K562 (cell line): ENCODE measurements around the gene AKT1. TPM values are rescaled to one million over a fixed set of nuclear protein-coding genes. Genes with fewer than 3 reads are reported as not detected.
A peak's percentile ranks its signal among the peaks of the same experiment; 100 is the strongest.

Experiments
- ASH1L ChIP-seq: fragments of 450-650 bp; IDR thresholded peaks from 2 replicates; pipeline ENCODE4 v1.6.1; 2018; ENCODE audit warnings: borderline replicate concordance, mild to moderate bottlenecking, low read depth; ENCODE audit not compliant: partially characterized antibody
- CREBBP ChIP-seq: IDR thresholded peaks from one replicate; pipeline ENCODE4 v1.6.1; 2012; ENCODE audit warnings: low read depth, mild to moderate bottlenecking, control low read depth, inconsistent platforms, low read length
- DPF2 ChIP-seq: fragments of 450-650 bp; IDR thresholded peaks from 2 replicates; pipeline ENCODE4 v1.6.1; 2016
- ILF3 ChIP-seq: fragments of 450-650 bp; IDR thresholded peaks from 2 replicates; pipeline ENCODE4 v1.6.1; 2018; ENCODE audit warnings: antibody characterized with exemption, mild to moderate bottlenecking, moderate library complexity, borderline replicate concordance
- RBM14 ChIP-seq: fragments of 200-400 bp; formaldehyde crosslinking; IDR thresholded peaks from 2 replicates; pipeline ENCODE4 v1.6.1; 2018; ENCODE audit warnings: low read depth, mild to moderate bottlenecking, low read length, moderate library complexity, borderline replicate concordance; ENCODE audit not compliant: insufficient read depth
- RBM22 ChIP-seq: fragments of 200-400 bp; formaldehyde crosslinking; IDR thresholded peaks from 2 replicates; pipeline ENCODE4 v1.6.1; 2018; ENCODE audit warnings: low read length, low read depth; ENCODE audit not compliant: poor library complexity, severe bottlenecking
- SIX5 ChIP-seq, 2 experiments: IDR thresholded peaks; 2 replicates each; pipeline ENCODE4 v1.6.1; 2011; ENCODE audit warnings: low read length in 2 of 2, borderline replicate concordance in 1 of 2, low read depth in 1 of 2, mild to moderate bottlenecking in 1 of 2, moderate library complexity in 1 of 2; ENCODE audit not compliant: insufficient read depth in 1 of 2
- SRF ChIP-seq, 2 experiments: fragments of 250-450, 450-650 bp in 1 of 2; sonication (Bioruptor Pico) in 1 of 2; sonication (generic) in 1 of 2; formaldehyde crosslinking; IDR thresholded peaks; 2 replicates each; pipeline versions ENCODE4 v1.5.0 to v1.5.1; 2020 to 2022; ENCODE audit warnings: mild to moderate bottlenecking in 1 of 2, missing genetic modification reagents in 1 of 2
- TARDBP ChIP-seq: fragments of 450-650 bp; IDR thresholded peaks from 2 replicates; pipeline ENCODE4 v1.6.1; 2016
- YY1 ChIP-seq, 3 experiments: IDR thresholded peaks; 2 replicates each; pipeline ENCODE4 v1.6.1; 2011; ENCODE audit warnings: low read length in 2 of 3, mild to moderate bottlenecking in 2 of 3, moderate library complexity in 2 of 3, borderline replicate concordance in 1 of 3, control low read depth in 1 of 3, low read depth in 1 of 3; ENCODE audit not compliant: insufficient read depth in 3 of 3, insufficient replicate concordance in 2 of 3, control insufficient read depth in 1 of 3, insufficient read length in 1 of 3; ENCODE audit errors: extremely low read depth in 1 of 3
- ZNF232 ChIP-seq: sonication (generic); formaldehyde crosslinking; IDR thresholded peaks from 2 replicates; pipeline ENCODE4 v1.8.0; 2022; ENCODE audit warnings: mild to moderate bottlenecking, missing genetic modification reagents
- polyA plus RNA-seq, 8 experiments: library from polyadenylated mRNA; depleted of rRNA in 4 of 8; stranded (reverse) in 5 of 8; unstranded in 3 of 8; fragments of >200 nt; fragmentation: Nextera tagmentation in 2 of 8; fragmentation: Illumina TruSeq in 1 of 8; extraction: Ambion mirVana in 2 of 8; extraction: Trizol in 1 of 8; gene quantifications; 2 replicates each; pipeline versions ENCODE4 v1.2.1 to v1.2.3, GENCODE V29; 2011 to 2014; ENCODE audit warnings: inconsistent platforms in 1 of 8, missing spikeins in 1 of 8
- total RNA-seq, 7 experiments: library from RNA; depleted of rRNA in 6 of 7; stranded (reverse); fragments of >200 nt in 6 of 7; fragmentation: Illumina TruSeq in 2 of 7; extraction: Trizol in 2 of 7; gene quantifications; 2 replicates each; pipeline versions ENCODE4 v1.2.1 to v1.2.3, GENCODE V29; 2011 to 2021; ENCODE audit warnings: low replicate concordance in 1 of 7
- TF ChIP-seq, protein P1 (sequence below): fragments of 450-650 bp; formaldehyde crosslinking; IDR thresholded peaks from 2 replicates; pipeline ENCODE4 v1.4.0; 2020; ENCODE audit warnings: mild to moderate bottlenecking, moderate library complexity
- TF ChIP-seq, protein P2 (sequence below): fragments of 450-650 bp; formaldehyde crosslinking; IDR thresholded peaks from 2 replicates; pipeline ENCODE4 v1.4.0; 2020; ENCODE audit warnings: mild to moderate bottlenecking, moderate library complexity
- TF ChIP-seq, protein P3 (sequence below): fragments of 200-800 bp; sonication (Bioruptor generic); IDR thresholded peaks from 2 replicates; pipeline ENCODE4 v1.6.1; 2017; ENCODE audit warnings: missing genetic modification characterization, missing compliant biosample characterization
- TF ChIP-seq, protein P4 (sequence below): fragments of 250-450 bp; sonication (Bioruptor Pico); IDR thresholded peaks from 2 replicates; pipeline ENCODE4 v1.8.0; 2021; ENCODE audit warnings: moderate library complexity, mild to moderate bottlenecking, inconsistent platforms
- TF ChIP-seq, protein P5 (sequence below): fragments of 450-650 bp; IDR thresholded peaks from 2 replicates; pipeline ENCODE4 v1.6.1; 2016
- TF ChIP-seq, protein P6 (sequence below): sonication (generic); formaldehyde crosslinking; IDR thresholded peaks from 2 replicates; pipeline ENCODE4 v1.8.1; 2023; ENCODE audit warnings: mild to moderate bottlenecking, missing genetic modification reagents
- TF ChIP-seq, protein P7 (sequence below): conservative IDR thresholded peaks from 2 replicates; pipeline ENCODE4 v1.6.1; 2011; ENCODE audit warnings: low read depth, mild to moderate bottlenecking, low read length; ENCODE audit not compliant: control insufficient read depth

The AKT1 gene
- total and polyA plus RNA-seq, 9 of the 15 experiments (the other 6 are each of a cell fraction or from before 2014, with no cell fraction given) = 0.49 to 132 (median 75.1) TPM

DNA sequence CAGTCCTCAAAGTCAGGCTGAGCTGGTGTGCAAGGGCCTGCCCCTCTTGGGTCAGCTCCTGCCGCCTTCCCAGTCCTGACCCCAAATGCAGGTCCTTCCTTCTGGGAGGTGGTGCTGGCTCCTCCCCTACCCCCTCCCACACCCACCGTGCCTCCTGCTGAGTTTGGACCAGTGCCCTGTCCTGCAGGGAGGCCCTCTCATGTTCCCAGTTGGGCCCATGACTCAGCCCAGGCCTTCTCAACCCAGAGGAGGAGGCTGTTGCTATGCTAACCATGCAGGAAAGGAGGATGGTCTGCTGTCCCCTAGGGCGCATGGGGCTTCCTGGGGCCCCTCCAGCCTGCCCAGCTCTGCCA lies 9.8 kb upstream of the AKT1 start (continued):
- TF ChIP-seq, protein P1, sequence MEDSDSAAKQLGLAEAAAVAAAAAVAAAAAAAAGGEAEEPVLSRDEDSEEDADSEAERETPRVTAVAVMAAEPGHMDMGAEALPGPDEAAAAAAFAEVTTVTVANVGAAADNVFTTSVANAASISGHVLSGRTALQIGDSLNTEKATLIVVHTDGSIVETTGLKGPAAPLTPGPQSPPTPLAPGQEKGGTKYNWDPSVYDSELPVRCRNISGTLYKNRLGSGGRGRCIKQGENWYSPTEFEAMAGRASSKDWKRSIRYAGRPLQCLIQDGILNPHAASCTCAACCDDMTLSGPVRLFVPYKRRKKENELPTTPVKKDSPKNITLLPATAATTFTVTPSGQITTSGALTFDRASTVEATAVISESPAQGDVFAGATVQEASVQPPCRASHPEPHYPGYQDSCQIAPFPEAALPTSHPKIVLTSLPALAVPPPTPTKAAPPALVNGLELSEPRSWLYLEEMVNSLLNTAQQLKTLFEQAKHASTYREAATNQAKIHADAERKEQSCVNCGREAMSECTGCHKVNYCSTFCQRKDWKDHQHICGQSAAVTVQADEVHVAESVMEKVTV (CRISPR knock-in tag) = no peak
- no peak for TF ChIP-seq RBM22
- TF ChIP-seq, protein P2, sequence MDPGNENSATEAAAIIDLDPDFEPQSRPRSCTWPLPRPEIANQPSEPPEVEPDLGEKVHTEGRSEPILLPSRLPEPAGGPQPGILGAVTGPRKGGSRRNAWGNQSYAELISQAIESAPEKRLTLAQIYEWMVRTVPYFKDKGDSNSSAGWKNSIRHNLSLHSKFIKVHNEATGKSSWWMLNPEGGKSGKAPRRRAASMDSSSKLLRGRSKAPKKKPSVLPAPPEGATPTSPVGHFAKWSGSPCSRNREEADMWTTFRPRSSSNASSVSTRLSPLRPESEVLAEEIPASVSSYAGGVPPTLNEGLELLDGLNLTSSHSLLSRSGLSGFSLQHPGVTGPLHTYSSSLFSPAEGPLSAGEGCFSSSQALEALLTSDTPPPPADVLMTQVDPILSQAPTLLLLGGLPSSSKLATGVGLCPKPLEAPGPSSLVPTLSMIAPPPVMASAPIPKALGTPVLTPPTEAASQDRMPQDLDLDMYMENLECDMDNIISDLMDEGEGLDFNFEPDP = no peak
- TF ChIP-seq, protein P3, sequence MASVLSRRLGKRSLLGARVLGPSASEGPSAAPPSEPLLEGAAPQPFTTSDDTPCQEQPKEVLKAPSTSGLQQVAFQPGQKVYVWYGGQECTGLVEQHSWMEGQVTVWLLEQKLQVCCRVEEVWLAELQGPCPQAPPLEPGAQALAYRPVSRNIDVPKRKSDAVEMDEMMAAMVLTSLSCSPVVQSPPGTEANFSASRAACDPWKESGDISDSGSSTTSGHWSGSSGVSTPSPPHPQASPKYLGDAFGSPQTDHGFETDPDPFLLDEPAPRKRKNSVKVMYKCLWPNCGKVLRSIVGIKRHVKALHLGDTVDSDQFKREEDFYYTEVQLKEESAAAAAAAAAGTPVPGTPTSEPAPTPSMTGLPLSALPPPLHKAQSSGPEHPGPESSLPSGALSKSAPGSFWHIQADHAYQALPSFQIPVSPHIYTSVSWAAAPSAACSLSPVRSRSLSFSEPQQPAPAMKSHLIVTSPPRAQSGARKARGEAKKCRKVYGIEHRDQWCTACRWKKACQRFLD (CRISPR knock-in tag) = no peak
- no peak for TF ChIP-seq TARDBP
- peak in 1 of 3 experiments; percentile 8 for TF ChIP-seq YY1 (IDR thresholded peaks at IDR 0.05; ENCODE audit: borderline replicate concordance in 1 of 3, control insufficient read depth in 1 of 3, extremely low read depth in 1 of 3, insufficient read depth in 3 of 3, insufficient read length in 1 of 3, insufficient replicate concordance in 2 of 3, low read depth in 1 of 3, low read length in 2 of 3)
- no peak for TF ChIP-seq ZNF232
- peak; percentile 46 for TF ChIP-seq DPF2
- no peak for TF ChIP-seq SRF (CRISPR knock-in tag; IDR thresholded peaks at IDR 0.05)
- no peak for TF ChIP-seq ASH1L
- TF ChIP-seq, protein P4, sequence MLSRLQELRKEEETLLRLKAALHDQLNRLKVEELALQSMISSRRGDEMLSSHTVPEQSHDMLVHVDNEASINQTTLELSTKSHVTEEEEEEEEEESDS (CRISPR knock-in tag) = no peak
- TF ChIP-seq SIX5 (IDR thresholded peaks at IDR 0.05; ENCODE audit: borderline replicate concordance in 1 of 2, insufficient read depth in 1 of 2, low read depth in 1 of 2, low read length in 2 of 2) = no peak
- no peak for TF ChIP-seq RBM14
- no peak for TF ChIP-seq CREBBP
- TF ChIP-seq, protein P5, sequence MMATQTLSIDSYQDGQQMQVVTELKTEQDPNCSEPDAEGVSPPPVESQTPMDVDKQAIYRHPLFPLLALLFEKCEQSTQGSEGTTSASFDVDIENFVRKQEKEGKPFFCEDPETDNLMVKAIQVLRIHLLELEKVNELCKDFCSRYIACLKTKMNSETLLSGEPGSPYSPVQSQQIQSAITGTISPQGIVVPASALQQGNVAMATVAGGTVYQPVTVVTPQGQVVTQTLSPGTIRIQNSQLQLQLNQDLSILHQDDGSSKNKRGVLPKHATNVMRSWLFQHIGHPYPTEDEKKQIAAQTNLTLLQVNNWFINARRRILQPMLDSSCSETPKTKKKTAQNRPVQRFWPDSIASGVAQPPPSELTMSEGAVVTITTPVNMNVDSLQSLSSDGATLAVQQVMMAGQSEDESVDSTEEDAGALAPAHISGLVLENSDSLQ = no peak
- TF ChIP-seq, protein P6, sequence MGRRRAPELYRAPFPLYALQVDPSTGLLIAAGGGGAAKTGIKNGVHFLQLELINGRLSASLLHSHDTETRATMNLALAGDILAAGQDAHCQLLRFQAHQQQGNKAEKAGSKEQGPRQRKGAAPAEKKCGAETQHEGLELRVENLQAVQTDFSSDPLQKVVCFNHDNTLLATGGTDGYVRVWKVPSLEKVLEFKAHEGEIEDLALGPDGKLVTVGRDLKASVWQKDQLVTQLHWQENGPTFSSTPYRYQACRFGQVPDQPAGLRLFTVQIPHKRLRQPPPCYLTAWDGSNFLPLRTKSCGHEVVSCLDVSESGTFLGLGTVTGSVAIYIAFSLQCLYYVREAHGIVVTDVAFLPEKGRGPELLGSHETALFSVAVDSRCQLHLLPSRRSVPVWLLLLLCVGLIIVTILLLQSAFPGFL = no peak
- TF ChIP-seq, protein P7, sequence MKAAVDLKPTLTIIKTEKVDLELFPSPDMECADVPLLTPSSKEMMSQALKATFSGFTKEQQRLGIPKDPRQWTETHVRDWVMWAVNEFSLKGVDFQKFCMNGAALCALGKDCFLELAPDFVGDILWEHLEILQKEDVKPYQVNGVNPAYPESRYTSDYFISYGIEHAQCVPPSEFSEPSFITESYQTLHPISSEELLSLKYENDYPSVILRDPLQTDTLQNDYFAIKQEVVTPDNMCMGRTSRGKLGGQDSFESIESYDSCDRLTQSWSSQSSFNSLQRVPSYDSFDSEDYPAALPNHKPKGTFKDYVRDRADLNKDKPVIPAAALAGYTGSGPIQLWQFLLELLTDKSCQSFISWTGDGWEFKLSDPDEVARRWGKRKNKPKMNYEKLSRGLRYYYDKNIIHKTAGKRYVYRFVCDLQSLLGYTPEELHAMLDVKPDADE = no peak
- TF ChIP-seq ILF3 = no peak
